MM.1S (cell line): Measurements from ENCODE around the gene SLC24A3.

Experiments used
- DNase-seq: peaks from one replicate; pipeline ENCODE4 v3.0.0-alpha.2; 2015
- H2AFZ ChIP-seq: fragments of 300-600 bp; sonication (generic); 2 replicates; pipeline ENCODE4 v1.6.0; 2016; ENCODE audit warnings: antibody characterized with exemption, low read length
- H3F3A ChIP-seq: fragments of 300-600 bp; sonication (generic); 2 replicates; pipeline ENCODE4 v1.6.1; 2016; ENCODE audit warnings: mild to moderate bottlenecking, antibody characterized with exemption, low read length, moderate library complexity, mixed read lengths; ENCODE audit not compliant: insufficient read depth
- H3K27ac ChIP-seq: fragments of 300-600 bp; sonication (generic); 2 replicates; pipeline ENCODE4 v1.5.1; 2016; ENCODE audit warnings: mild to moderate bottlenecking, low read length
- H3K27me3 ChIP-seq: fragments of 300-600 bp; sonication (generic); replicated peaks from 2 replicates; pipeline ENCODE4 v1.6.0; 2016; ENCODE audit warnings: low read length; ENCODE audit not compliant: insufficient read depth
- H3K36me3 ChIP-seq: fragments of 300-600 bp; sonication (generic); replicated peaks from 2 replicates; pipeline ENCODE4 v1.6.1; 2016; ENCODE audit warnings: mild to moderate bottlenecking, low read length, mixed read lengths; ENCODE audit not compliant: insufficient read depth
- H3K4me1 ChIP-seq: fragments of 300-600 bp; sonication (generic); 2 replicates; pipeline ENCODE4 v1.6.1; 2016; ENCODE audit warnings: low read length, mixed read lengths
- H3K4me2 ChIP-seq: fragments of 300-600 bp; sonication (generic); 2 replicates; pipeline ENCODE4 v1.6.0; 2016; ENCODE audit warnings: low read depth, low read length
- H3K4me3 ChIP-seq: fragments of 300-600 bp; sonication (generic); 2 replicates; pipeline ENCODE4 v1.5.1; 2016; ENCODE audit warnings: low read length, mixed read lengths
- H3K79me2 ChIP-seq: fragments of 300-600 bp; sonication (generic); 2 replicates; pipeline ENCODE4 v1.6.1; 2016; ENCODE audit warnings: mixed run types, low read length, mixed read lengths
- H3K9ac ChIP-seq: fragments of 300-600 bp; sonication (generic); 2 replicates; pipeline ENCODE4 v1.6.1; 2016; ENCODE audit warnings: low read length, mixed read lengths
- H3K9me2 ChIP-seq: fragments of 300-600 bp; sonication (generic); replicated peaks from 2 replicates; pipeline ENCODE4 v1.6.1; 2016; ENCODE audit warnings: mild to moderate bottlenecking, low read length, mixed read lengths; ENCODE audit not compliant: insufficient read depth
- H3K9me3 ChIP-seq: fragments of 300-600 bp; sonication (generic); replicated peaks from 2 replicates; pipeline ENCODE4 v1.6.1; 2016; ENCODE audit warnings: mild to moderate bottlenecking, low read length, mixed read lengths; ENCODE audit not compliant: insufficient read depth
- H4K20me1 ChIP-seq: fragments of 300-600 bp; sonication (generic); 2 replicates; pipeline ENCODE4 v1.6.1; 2016; ENCODE audit warnings: mild to moderate bottlenecking, low read length, moderate library complexity, mixed read lengths; ENCODE audit not compliant: insufficient read depth
- CTCF ChIP-seq: fragments of 300-600 bp; sonication (generic); IDR thresholded peaks from 2 replicates; pipeline ENCODE4 v1.5.1; 2016; ENCODE audit warnings: antibody characterized with exemption, low read length, mixed read lengths
- EZH2 ChIP-seq: fragments of 300-600 bp; sonication (generic); optimal IDR thresholded peaks from 2 replicates; pipeline ENCODE3; 2017; ENCODE audit warnings: low read depth, mild to moderate bottlenecking, antibody characterized with exemption, low read length, mixed read lengths
- EZH2phosphoT487 ChIP-seq: fragments of 300-600 bp; sonication (generic); IDR thresholded peaks from 2 replicates; pipeline ENCODE4 v1.6.1; 2018; ENCODE audit warnings: antibody characterized with exemption, low read length

The SLC24A3 gene

GRCh38 chr20:19291024-19291817 is 78.8 kb downstream of the SLC24A3 start:
- Histone ChIP-seq H3F3A (no peaks in the 10 kb centered on the region), H3K4me3 (no peak overlapping the region), H3K27ac (no peak overlapping the region), H3K79me2 (no peaks in the 10 kb centered on the region), H4K20me1 (no peaks in the 10 kb centered on the region), H3K9ac (no peak overlapping the region), H2AFZ (no peak overlapping the region), H3K9me2 (no peaks in the 10 kb centered on the region), H3K27me3 (no peaks in the 10 kb centered on the region), H3K36me3 (no peaks in the 10 kb centered on the region), H3K9me3 (no peaks in the 10 kb centered on the region), H3K4me1 (no peaks in the 10 kb centered on the region), H3K4me2 (no peak overlapping the region)
- no peak for DNase-seq
- TF ChIP-seq EZH2phosphoT487 = no peak
- TF ChIP-seq EZH2 = no peak
- TF ChIP-seq CTCF = no peak

DNA sequence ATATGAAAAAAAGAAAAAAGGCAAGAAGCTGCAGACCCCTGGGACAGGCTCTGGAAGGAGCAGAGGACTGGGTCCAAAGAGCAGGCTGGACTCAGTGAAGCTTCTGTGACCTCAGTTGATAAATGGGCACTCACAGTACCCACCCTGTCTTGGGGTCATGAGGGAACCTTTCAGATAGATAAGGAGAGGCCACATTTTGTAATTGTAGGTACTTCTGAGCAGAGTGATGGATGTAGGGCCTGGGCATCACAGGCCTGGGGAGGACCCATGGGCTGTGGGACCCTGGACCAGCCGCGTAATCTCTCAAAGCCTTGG is 79.3 kb downstream of the SLC24A3 start:
- TF ChIP-seq EZH2 (no peak), EZH2phosphoT487 (no peak), CTCF (no peak)
- H4K20me1 ChIP-seq = no peaks in the 10 kb centered on the region
- no peaks in the 10 kb centered on the region for H3K27me3 ChIP-seq
- H3K27ac ChIP-seq = no peak overlapping the region
- no peak overlapping the region for H3K4me3 ChIP-seq
- H3F3A ChIP-seq = no peaks in the 10 kb centered on the region
- no peak for DNase-seq
- no peaks in the 10 kb centered on the region for H3K4me1 ChIP-seq
- H3K9me2 ChIP-seq = no peaks in the 10 kb centered on the region
- H2AFZ ChIP-seq = no peak overlapping the region
- H3K79me2 ChIP-seq = no peaks in the 10 kb centered on the region
- H3K9me3 ChIP-seq = no peaks in the 10 kb centered on the region
- no peak overlapping the region for H3K4me2 ChIP-seq
- no peaks in the 10 kb centered on the region for H3K36me3 ChIP-seq
- H3K9ac ChIP-seq = no peak overlapping the region

- H3K4me3 ChIP-seq = no peak overlapping the region
- no peak for TF ChIP-seq EZH2phosphoT487
- no peak for TF ChIP-seq EZH2
- no peak for TF ChIP-seq CTCF
- H3K9me3 ChIP-seq = no peaks in the 10 kb centered on the region
- DNase-seq = no peak
- no peaks in the 10 kb centered on the region for H3K4me1 ChIP-seq
- H4K20me1 ChIP-seq = no peaks in the 10 kb centered on the region
- H3K9ac ChIP-seq = no peak overlapping the region
- no peaks in the 10 kb centered on the region for H3K9me2 ChIP-seq
- no peaks in the 10 kb centered on the region for H3K79me2 ChIP-seq
- H3F3A ChIP-seq = no peaks in the 10 kb centered on the region
- no peaks in the 10 kb centered on the region for H3K27me3 ChIP-seq
- no peak overlapping the region for H3K4me2 ChIP-seq
- H3K27ac ChIP-seq = no peak overlapping the region
- no peak overlapping the region for H2AFZ ChIP-seq
- H3K36me3 ChIP-seq = no peaks in the 10 kb centered on the region
These were observed 79.8 kb downstream of the SLC24A3 start for GRCh38 chr20:19292254-19292653.
